Neural crest cell (in vitro differentiated cells): ENCODE results near the gene LRRTM2. TPM values are rescaled to one million over a fixed set of nuclear protein-coding genes. Genes with fewer than 3 reads are reported as not detected.

Source experiments
- DNase-seq: peaks from one replicate; pipeline ENCODE4 v3.0.0; 2021; ENCODE audit warnings: low read depth, mixed read lengths, low spot score
- H3K27ac Mint-ChIP-seq: one replicate; pipeline ENCODE4 v1.8.0; 2021; ENCODE audit warnings: mild to moderate bottlenecking, mixed read lengths; ENCODE audit not compliant: unreplicated experiment
- H3K27me3 Mint-ChIP-seq: 2 replicates; pipeline ENCODE4 v1.8.0; 2021; ENCODE audit warnings: low read depth, mild to moderate bottlenecking, mixed read lengths
- H3K36me3 Mint-ChIP-seq: 2 replicates; pipeline ENCODE4 v1.8.0; 2021; ENCODE audit warnings: low read depth, mild to moderate bottlenecking, mixed read lengths
- H3K4me1 Mint-ChIP-seq: 2 replicates; pipeline ENCODE4 v1.8.0; 2021; ENCODE audit warnings: mixed read lengths
- H3K4me3 Mint-ChIP-seq: one replicate; pipeline ENCODE4 v1.8.0; 2021; ENCODE audit warnings: mild to moderate bottlenecking, mixed read lengths
- H3K9me3 Mint-ChIP-seq: 2 replicates; pipeline ENCODE4 v1.8.0; 2021; ENCODE audit warnings: mixed read lengths
- total RNA-seq: library from RNA; stranded (reverse); gene quantifications from 2 replicates; pipeline ENCODE4 v1.2.1, GENCODE V29; 2021
- TF ChIP-seq, protein P1 (sequence below): fragments of 200-600 bp; sonication (generic); conservative IDR thresholded peaks from 2 replicates; pipeline ENCODE4 v1.5.0; 2021; ENCODE audit warnings: antibody characterized with exemption, mild to moderate bottlenecking

LRRTM2 gene
- total RNA-seq, 1 donor from 2014 or later = 0.84 TPM

DNA sequence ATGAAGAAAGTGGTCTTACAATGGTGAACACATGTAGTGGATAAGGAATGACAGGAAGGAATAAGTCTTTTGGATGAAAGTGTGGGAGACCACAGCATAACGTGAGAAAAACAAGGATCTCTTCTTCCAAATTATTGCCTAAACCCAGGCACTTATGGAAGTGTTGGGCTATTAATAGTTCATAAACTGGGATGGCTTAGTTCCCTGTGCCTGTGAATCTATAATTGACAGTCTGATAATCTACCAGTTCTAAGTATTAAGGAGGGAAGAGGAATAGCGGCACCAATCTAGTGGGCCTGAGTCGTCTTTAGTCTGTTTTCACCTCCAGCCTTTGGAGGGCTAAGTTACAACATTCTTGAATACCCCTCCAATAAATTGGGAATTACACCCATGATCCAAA lies 39.2 kb upstream of the LRRTM2 start:
- Mint-ChIP-seq H3K27ac (no peak overlapping the region), H3K4me3 (no peak overlapping the region), H3K4me1 (no peaks in the 10 kb centered on the region), H3K9me3 (no peaks in the 10 kb centered on the region), H3K36me3 (peaks cover 4% of the 10 kb centered on the region), H3K27me3 (no peaks in the 10 kb centered on the region)
- no peak for DNase-seq
- TF ChIP-seq, protein P1, sequence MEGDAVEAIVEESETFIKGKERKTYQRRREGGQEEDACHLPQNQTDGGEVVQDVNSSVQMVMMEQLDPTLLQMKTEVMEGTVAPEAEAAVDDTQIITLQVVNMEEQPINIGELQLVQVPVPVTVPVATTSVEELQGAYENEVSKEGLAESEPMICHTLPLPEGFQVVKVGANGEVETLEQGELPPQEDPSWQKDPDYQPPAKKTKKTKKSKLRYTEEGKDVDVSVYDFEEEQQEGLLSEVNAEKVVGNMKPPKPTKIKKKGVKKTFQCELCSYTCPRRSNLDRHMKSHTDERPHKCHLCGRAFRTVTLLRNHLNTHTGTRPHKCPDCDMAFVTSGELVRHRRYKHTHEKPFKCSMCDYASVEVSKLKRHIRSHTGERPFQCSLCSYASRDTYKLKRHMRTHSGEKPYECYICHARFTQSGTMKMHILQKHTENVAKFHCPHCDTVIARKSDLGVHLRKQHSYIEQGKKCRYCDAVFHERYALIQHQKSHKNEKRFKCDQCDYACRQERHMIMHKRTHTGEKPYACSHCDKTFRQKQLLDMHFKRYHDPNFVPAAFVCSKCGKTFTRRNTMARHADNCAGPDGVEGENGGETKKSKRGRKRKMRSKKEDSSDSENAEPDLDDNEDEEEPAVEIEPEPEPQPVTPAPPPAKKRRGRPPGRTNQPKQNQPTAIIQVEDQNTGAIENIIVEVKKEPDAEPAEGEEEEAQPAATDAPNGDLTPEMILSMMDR = no peak

DNA sequence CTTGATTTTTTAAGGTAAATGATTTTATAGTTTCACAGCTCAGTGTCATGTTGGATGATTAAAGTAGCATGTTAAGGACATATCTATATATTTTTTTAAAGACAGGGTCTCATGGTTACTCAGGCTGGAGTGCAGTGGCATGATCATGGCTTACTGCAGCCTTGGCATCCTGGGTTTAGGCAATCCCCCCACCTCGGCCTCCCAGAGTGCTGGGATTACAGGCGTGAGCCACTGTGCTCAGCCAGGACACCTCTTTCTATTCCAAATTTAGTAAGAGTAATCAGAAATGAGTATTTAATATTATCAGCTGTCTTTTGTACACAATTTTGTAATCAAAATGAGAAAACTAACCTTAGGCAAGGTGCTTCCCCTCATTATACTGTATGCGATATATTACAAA lies 38.6 kb upstream of the LRRTM2 start:
- no peaks in the 10 kb centered on the region for H3K9me3 Mint-ChIP-seq
- TF ChIP-seq, protein P1 = no peak
- no peaks in the 10 kb centered on the region for H3K27me3 Mint-ChIP-seq
- no peak overlapping the region for H3K4me3 Mint-ChIP-seq
- no peak overlapping the region for H3K27ac Mint-ChIP-seq
- H3K36me3 Mint-ChIP-seq = peaks cover 4% of the 10 kb centered on the region
- no peaks in the 10 kb centered on the region for H3K4me1 Mint-ChIP-seq
- DNase-seq = no peak

DNA sequence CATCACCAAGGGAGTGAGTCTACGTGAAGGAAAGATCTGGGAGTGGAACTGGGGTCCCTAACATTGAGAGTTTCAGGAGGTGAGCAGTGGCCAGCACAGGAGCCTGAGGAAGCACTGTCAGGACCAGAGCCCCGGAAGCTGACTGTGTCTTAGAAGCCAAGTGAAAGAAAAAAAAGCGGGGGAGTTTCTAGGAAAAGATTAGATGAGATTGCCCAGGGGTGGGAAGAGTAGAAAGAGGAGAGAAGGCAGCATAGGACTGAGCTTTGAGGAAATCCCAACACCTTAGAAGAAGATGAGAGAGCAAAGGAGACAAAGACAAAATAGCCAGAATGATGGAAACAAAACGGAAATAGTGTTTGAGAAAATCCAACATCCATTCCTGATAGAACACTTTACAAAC lies 37.0 kb upstream of the LRRTM2 start:
- H3K27ac Mint-ChIP-seq = no peak overlapping the region

DNA sequence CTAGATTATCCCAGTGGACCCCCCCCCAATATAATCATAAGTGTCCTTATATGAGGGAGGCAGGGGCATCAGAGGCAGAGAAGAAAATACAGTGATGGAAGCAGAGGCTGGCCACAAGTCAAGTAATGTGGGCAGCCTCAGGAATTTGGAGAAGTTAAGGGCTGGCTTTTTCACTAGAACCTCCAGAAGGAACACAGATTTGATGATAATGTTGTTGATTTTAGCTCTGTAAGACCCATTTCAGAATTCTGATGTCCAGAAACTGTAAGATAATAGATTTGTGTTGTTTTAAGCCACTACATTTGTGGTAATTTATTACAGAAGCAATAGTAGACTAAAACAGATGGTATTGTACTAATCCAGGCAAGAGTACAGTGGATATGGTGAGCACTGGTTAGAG lies 36.3 kb upstream of the LRRTM2 start:
- no peaks in the 10 kb centered on the region for H3K4me1 Mint-ChIP-seq
- no peak for DNase-seq
- H3K36me3 Mint-ChIP-seq = peaks cover 11% of the 10 kb centered on the region
- no peak overlapping the region for H3K4me3 Mint-ChIP-seq
- H3K9me3 Mint-ChIP-seq = no peaks in the 10 kb centered on the region
- H3K27ac Mint-ChIP-seq = no peak overlapping the region
- no peaks in the 10 kb centered on the region for H3K27me3 Mint-ChIP-seq
- TF ChIP-seq, protein P1 = no peak

More for the DNA sequence above, 37.0 kb upstream of the LRRTM2 start:
- Mint-ChIP-seq H3K4me1 (no peaks in the 10 kb centered on the region), H3K36me3 (peaks cover 6% of the 10 kb centered on the region), H3K27me3 (no peaks in the 10 kb centered on the region), H3K4me3 (no peak overlapping the region), H3K9me3 (no peaks in the 10 kb centered on the region)
- TF ChIP-seq, protein P1 = no peak
- no peak for DNase-seq

DNA sequence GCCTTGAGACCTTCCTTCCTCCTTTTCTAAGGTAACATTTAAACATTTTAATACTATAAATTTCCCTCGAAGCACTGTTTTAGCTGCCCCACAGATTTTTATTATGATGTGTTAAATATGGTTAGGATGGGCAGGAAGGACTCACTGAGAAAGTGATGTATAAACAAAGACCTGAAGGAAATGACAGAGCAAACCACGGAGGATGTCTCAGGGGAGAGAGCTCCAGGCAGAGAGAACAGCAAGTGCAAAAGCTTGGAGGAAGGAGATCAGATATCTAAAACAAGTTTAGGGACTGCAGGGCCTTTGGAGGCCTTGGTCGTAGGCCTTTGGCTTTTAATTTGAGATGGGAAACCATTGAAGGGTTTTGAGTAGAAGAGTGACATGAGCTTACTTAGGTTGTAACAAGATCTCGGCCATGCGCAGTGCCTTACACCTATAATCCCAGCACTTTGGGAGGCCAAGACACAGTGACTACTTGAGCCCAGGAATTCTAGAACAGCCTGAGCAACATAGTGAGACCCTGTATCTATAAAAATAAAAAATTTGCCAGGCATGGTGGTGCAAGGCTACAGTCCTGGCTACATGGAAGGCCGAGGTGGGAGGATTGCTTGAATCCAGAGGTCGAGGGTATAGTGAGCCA lies 35.5 kb upstream of the LRRTM2 start:
- DNase-seq = no peak
- Mint-ChIP-seq H3K4me3 (no peak overlapping the region), H3K27ac (no peak overlapping the region), H3K27me3 (no peaks in the 10 kb centered on the region), H3K36me3 (peaks cover 16% of the 10 kb centered on the region), H3K4me1 (no peaks in the 10 kb centered on the region), H3K9me3 (no peaks in the 10 kb centered on the region)
- TF ChIP-seq, protein P1 = no peak
